Activated CD8-positive, alpha-beta memory T cell treated with anti-CD3 and anti-CD28 coated beads, Interleukin-2, amount 10 ng/mL, durations not matched to agents 7 days and 5 days (primary cell): ENCODE measurements around the gene OPCML. TPM values are rescaled to one million over a fixed set of nuclear protein-coding genes. Genes with fewer than 3 reads are reported as not detected.

Experiments used
- ATAC-seq: fragments of 150-1000 bp; cut with Tn5 transposase; one replicate; pipeline ENCODE4 v1.10.0; 2021; ENCODE audit warnings: moderate library complexity
- CTCF ChIA-PET: fragments of 350-600 bp; sonication (Branson Sonifier 250); formaldehyde crosslinking; loops from one replicate; lab custom pipeline; 2021; ENCODE audit warnings: antibody characterized with exemption; lab: Charles Lee
- DNase-seq: peaks from one replicate; pipeline ENCODE4 v3.0.0-alpha.2; 2020
- H3K27ac Mint-ChIP-seq: one replicate; pipeline ENCODE4 v1.8.0; 2021; ENCODE audit warnings: mild to moderate bottlenecking, mixed read lengths
- H3K27me3 Mint-ChIP-seq: one replicate; pipeline ENCODE4 v1.8.0; 2021; ENCODE audit warnings: mixed read lengths
- H3K36me3 Mint-ChIP-seq: one replicate; pipeline ENCODE4 v1.8.0; 2021; ENCODE audit warnings: mild to moderate bottlenecking, mixed read lengths
- H3K4me1 Mint-ChIP-seq: one replicate; pipeline ENCODE4 v1.8.0; 2021; ENCODE audit warnings: mixed read lengths
- H3K4me3 Mint-ChIP-seq: one replicate; pipeline ENCODE4 v1.8.0; 2021; ENCODE audit warnings: mild to moderate bottlenecking, moderate library complexity, mixed read lengths
- H3K9me3 Mint-ChIP-seq: one replicate; pipeline ENCODE4 v1.8.0; 2022; ENCODE audit warnings: low read depth, mixed read lengths
- total RNA-seq, 2 experiments: library from RNA; stranded (reverse); gene quantifications; one replicate each; pipeline ENCODE4 v1.2.3, GENCODE V29; 2021

The OPCML gene
- total RNA-seq, 2 experiments from 2014 or later = not detected

DNA sequence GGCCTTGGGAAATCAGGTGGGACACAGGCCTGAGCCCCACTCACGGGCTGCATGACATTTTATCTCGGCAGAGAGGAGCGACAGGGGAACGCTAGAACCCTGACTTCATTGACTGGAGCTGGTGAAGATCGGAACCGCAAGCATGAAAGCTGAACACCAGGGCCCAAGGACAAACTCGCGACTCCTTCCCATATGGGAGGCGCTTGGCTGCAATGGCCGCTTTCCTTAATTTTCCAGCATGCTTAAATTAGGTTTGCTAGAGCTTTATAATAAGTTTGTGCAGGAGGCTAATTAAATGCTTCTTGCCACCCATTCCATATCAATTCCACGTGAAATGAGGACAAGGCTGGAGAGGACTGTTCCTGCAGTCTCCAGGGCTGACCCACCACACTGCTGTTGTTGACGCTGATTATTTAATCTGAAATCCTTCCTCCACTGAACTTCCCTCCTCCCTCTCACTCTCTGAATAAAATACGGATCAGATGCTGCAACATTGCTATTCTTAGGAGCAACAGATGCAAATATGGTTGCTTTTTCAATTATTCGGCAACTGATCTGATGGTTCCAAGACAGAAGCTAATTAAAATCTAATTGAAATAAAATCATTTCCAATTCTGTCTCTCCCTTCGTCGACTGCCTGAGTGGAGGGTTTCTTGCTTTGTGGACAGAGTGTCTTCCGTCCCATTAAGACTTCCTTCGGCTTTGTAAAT lies 692.9 kb downstream of the OPCML start:
- no peak for ATAC-seq
- CTCF ChIA-PET = no interaction called here
- H3K9me3 Mint-ChIP-seq = no peaks in the 10 kb centered on the region

DNA sequence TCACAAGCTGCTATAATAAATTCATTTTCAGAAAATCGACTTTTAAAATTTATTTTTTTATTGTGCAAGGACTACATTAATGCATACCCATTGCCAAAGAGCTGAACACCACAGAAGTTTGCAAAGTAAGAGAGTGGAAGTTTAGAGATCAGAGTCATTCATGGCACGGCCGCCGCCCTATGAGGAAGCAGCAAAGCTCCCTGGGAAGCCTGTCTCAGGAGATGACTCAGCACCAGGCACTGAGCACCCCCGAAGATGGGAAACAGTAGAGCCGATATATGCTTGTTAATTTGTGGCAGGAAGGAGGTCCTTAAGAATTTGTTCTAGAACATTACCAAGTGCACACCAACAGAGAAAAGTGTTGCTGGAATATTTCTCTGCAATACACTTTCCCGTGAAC lies 693.7 kb downstream of the OPCML start:
- DNase-seq (no peak), ATAC-seq (no peak)
- Mint-ChIP-seq H3K36me3 (no peaks in the 10 kb centered on the region), H3K27me3 (no peaks in the 10 kb centered on the region), H3K4me1 (no peaks in the 10 kb centered on the region), H3K27ac (no peak overlapping the region), H3K9me3 (no peaks in the 10 kb centered on the region), H3K4me3 (no peak overlapping the region)
- CTCF ChIA-PET = no interaction called here

More for the DNA sequence above, 692.9 kb downstream of the OPCML start:
- DNase-seq = no peak
- H3K27me3 Mint-ChIP-seq = no peaks in the 10 kb centered on the region
- no peaks in the 10 kb centered on the region for H3K36me3 Mint-ChIP-seq
- no peaks in the 10 kb centered on the region for H3K4me1 Mint-ChIP-seq
- H3K4me3 Mint-ChIP-seq = no peak overlapping the region
- H3K27ac Mint-ChIP-seq = no peak overlapping the region

DNA sequence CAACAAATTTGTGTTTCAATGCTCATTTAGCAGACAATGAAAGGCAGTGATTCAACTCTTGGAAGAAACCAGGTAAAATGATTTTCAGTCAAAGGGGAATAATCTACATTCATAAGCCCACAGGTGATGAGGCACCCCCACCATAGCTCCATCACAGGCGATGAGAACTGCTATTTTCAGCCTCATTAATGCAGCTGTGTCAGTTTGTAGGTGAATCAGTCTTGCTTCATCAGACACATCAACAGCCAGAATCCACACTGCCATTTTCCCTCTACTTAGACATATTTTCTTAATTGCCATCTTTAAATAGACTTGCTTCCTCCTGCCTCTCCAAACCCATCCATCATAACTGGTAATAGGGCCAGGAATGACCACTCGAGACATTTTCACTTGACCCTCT lies 701.0 kb downstream of the OPCML start:
- CTCF ChIA-PET = no interaction called here
- Mint-ChIP-seq H3K36me3 (no peaks in the 10 kb centered on the region), H3K27me3 (no peaks in the 10 kb centered on the region), H3K9me3 (no peaks in the 10 kb centered on the region), H3K27ac (no peak overlapping the region), H3K4me1 (no peaks in the 10 kb centered on the region), H3K4me3 (no peak overlapping the region)
- ATAC-seq (no peak), DNase-seq (no peak)

DNA sequence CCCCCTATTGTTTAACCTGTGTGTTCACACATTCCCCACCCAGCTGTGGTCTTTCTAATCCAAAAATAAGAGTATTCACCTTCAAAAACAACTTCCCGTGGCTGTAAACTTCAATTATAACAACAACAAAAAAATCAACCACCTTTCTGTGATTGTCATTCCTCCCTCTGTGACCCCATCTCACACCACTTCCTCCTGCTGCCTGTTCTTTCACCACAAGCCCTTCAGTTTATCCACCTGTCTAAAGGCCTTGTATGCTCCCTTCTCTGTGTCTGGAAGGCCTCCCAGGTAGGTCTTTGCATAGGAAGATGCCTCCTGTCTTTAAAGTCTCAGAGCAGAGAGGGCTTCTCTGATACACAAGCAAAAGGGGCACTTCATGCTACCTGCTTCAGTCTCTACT lies 707.7 kb downstream of the OPCML start:
- no peaks in the 10 kb centered on the region for H3K27me3 Mint-ChIP-seq
- CTCF ChIA-PET = no interaction called here
- H3K9me3 Mint-ChIP-seq = no peaks in the 10 kb centered on the region
- ATAC-seq (no peak), DNase-seq (no peak)
- H3K4me1 Mint-ChIP-seq = no peaks in the 10 kb centered on the region
- H3K4me3 Mint-ChIP-seq = no peak overlapping the region
- no peaks in the 10 kb centered on the region for H3K36me3 Mint-ChIP-seq
- no peak overlapping the region for H3K27ac Mint-ChIP-seq

DNA sequence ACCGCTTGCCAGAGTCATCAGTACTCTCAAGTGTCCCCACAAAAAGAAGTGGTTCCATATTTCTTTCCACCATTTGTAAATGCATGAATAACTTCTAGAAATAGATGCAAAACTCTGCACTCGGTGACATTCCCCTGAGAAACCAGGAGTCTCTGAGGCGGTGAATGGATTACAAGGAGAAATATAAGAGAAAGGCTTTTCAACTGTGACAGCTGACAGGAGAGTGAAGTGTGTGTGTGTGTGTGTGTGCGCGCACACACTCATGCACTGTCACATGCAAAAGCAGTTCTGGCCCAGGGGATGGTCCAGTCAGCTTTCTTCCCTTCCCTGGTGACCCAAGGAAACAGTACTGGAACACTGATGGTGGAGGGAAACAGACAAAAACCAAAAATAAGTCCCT lies 710.0 kb downstream of the OPCML start:
- Mint-ChIP-seq H3K36me3 (no peaks in the 10 kb centered on the region), H3K4me3 (no peak overlapping the region), H3K9me3 (no peaks in the 10 kb centered on the region), H3K27me3 (no peaks in the 10 kb centered on the region), H3K4me1 (no peaks in the 10 kb centered on the region), H3K27ac (no peak overlapping the region)
- no peak for DNase-seq
- ATAC-seq = no peak
- CTCF ChIA-PET = no interaction called here

DNA sequence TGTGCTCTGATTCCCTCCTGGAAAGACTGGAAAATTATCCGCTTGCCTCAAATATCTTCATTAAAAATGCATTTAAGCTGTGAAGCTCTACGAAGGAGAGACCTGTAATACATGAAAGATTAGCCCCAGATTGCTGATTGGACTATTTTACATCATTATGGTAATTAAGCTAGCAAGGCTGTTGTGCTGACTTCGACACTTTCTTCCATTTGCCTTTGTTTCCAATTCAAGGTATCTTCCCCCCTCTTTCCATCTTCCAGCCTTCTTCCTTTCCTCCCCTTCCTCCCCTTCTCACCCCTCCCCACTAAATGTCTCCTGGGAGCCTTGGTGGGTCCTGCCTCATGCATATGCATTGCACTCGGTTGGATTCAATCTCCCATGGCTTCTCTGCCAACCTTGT lies 710.8 kb downstream of the OPCML start:
- no peak for ATAC-seq
- Mint-ChIP-seq H3K4me1 (no peaks in the 10 kb centered on the region), H3K4me3 (no peak overlapping the region), H3K36me3 (no peaks in the 10 kb centered on the region), H3K9me3 (no peaks in the 10 kb centered on the region), H3K27me3 (no peaks in the 10 kb centered on the region), H3K27ac (no peak overlapping the region)
- DNase-seq = no peak
- CTCF ChIA-PET = no interaction called here

DNA sequence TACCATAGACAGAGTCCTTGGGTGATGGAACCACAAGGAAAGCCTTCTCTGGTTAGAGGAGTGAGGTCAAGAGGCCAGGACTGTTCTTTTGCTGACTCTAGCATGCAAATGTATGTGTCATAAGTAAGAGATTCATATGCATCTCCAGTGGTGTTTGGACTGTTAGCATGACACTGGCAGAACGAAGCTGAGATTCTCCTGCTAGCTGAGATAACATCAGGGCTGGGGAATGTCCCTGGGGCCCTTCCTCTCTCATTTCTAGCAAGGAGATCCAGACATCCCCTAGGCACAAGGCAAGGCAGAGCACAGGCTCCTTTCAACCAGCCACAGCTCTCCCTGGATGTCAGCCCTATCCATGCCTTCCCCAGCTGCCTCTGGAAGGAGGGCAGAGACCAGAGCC lies 711.3 kb downstream of the OPCML start:
- H3K27ac Mint-ChIP-seq = no peak overlapping the region
- no peaks in the 10 kb centered on the region for H3K9me3 Mint-ChIP-seq
- H3K27me3 Mint-ChIP-seq = no peaks in the 10 kb centered on the region
- ATAC-seq = no peak
- H3K4me1 Mint-ChIP-seq = no peaks in the 10 kb centered on the region
- CTCF ChIA-PET = no interaction called here
- DNase-seq = no peak
- H3K4me3 Mint-ChIP-seq = no peak overlapping the region
- H3K36me3 Mint-ChIP-seq = no peaks in the 10 kb centered on the region

DNA sequence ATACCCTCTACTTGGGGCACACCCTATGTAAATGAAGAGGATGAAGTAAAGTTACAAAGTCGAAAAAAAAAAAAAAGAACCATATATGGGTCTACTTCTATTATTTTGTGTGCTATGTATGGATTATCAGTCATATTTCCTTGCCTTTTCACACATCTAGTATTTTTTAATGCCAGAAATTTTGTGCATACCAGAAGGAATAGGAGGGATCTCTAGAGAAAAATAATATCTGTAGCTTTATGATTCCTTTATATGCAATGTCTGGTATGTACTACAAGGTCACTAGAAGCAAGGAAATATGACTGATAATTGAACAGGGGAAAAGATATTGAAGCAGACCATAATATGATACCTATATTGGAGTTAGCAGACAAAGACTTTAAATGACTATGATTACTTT lies 713.4 kb downstream of the OPCML start:
- no peak for DNase-seq
- Mint-ChIP-seq H3K27me3 (no peaks in the 10 kb centered on the region), H3K27ac (no peak overlapping the region), H3K9me3 (no peaks in the 10 kb centered on the region), H3K4me3 (no peak overlapping the region), H3K4me1 (no peaks in the 10 kb centered on the region), H3K36me3 (no peaks in the 10 kb centered on the region)
- CTCF ChIA-PET = no interaction called here
- no peak for ATAC-seq

DNA sequence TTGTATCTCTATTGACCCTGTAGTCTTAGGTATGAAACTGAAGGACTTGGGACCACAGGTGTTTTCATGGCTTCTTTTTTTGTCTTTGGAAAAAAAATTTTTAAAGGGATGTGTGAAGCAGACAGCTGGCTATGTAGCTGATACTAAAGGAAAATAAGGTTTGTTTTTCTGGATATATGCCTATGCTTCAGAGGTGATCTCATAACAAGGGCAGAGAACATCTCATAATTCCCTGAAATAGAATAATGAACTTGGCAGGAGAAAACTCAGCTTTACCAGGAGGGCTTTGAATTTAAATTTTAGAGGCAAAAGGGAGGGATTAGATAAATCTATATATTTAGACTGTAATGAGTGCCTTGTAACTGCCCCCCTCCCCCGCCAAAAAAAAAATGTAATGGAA lies 714.9 kb downstream of the OPCML start:
- DNase-seq (no peak), ATAC-seq (no peak)
- no peaks in the 10 kb centered on the region for H3K36me3 Mint-ChIP-seq
- CTCF ChIA-PET = no interaction called here
- H3K27me3 Mint-ChIP-seq = no peaks in the 10 kb centered on the region
- no peak overlapping the region for H3K4me3 Mint-ChIP-seq
- H3K9me3 Mint-ChIP-seq = no peaks in the 10 kb centered on the region
- no peak overlapping the region for H3K27ac Mint-ChIP-seq
- no peaks in the 10 kb centered on the region for H3K4me1 Mint-ChIP-seq

DNA sequence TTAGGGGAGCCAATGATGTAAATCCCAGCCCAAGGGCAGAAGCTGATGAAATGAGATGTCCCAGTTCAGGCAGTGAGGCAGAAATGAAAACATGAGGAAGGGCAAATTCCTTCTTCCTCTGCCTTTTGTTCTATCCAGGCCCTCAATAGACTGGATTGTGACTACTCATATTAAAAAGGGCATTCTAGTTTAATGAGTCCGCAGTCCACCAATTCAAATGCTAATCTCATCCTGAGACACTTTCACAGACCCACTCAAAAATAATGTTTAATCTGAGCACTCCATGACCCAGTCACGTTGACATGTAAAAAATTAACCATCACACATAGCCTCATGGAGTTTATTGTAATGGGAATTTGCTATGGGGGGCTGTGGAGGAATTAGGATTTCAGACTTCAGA lies 717.9 kb downstream of the OPCML start:
- H3K4me3 Mint-ChIP-seq = no peak overlapping the region
- no peaks in the 10 kb centered on the region for H3K4me1 Mint-ChIP-seq
- CTCF ChIA-PET = no interaction called here
- no peaks in the 10 kb centered on the region for H3K9me3 Mint-ChIP-seq
- H3K36me3 Mint-ChIP-seq = no peaks in the 10 kb centered on the region
- no peak overlapping the region for H3K27ac Mint-ChIP-seq
- H3K27me3 Mint-ChIP-seq = no peaks in the 10 kb centered on the region
- ATAC-seq (no peak), DNase-seq (no peak)

DNA sequence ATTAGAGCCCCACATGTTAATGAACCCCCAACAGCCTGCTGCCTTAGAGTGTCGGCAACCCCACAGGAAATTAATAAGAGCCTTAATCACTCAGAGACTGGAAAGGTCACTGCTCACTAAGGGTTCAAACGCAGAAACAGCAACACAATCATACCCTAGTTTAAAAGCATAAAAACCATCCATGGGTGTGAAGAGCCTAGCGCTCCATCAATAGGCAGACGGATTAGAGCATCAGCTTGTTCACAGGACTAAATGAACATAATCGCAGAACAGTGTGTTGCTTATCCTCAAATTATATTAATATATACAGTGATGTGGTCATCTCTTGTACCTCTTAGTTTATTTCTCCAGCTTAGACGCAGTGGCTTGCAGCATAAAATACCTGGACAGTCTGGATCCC lies 720.7 kb downstream of the OPCML start:
- Mint-ChIP-seq H3K27ac (no peak overlapping the region), H3K27me3 (peaks cover 2% of the 10 kb centered on the region), H3K4me1 (no peaks in the 10 kb centered on the region), H3K4me3 (no peak overlapping the region), H3K9me3 (no peaks in the 10 kb centered on the region), H3K36me3 (no peaks in the 10 kb centered on the region)
- CTCF ChIA-PET = no interaction called here
- DNase-seq (no peak), ATAC-seq (no peak)

DNA sequence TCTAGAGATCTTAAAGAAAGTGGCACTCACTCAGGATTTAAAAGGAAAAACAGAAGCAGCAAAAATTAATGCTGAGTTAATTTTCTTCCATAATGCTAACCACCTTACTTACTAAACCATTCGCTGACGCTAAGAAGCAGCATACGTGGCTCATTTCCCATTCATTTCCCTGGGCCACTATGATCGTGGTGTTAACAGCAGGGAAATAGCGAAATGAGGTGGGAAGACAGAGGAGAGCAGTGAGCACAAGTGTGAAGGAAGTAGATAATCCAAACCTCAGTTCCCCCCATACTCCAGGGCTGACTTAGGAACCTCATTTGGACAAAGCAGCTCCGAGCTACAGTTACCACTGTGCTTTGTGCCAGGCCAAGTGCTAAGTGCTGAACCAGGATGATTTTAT lies 723.2 kb downstream of the OPCML start:
- no peaks in the 10 kb centered on the region for H3K4me1 Mint-ChIP-seq
- CTCF ChIA-PET = no interaction called here
- peaks cover 5% of the 10 kb centered on the region for H3K27me3 Mint-ChIP-seq

DNA sequence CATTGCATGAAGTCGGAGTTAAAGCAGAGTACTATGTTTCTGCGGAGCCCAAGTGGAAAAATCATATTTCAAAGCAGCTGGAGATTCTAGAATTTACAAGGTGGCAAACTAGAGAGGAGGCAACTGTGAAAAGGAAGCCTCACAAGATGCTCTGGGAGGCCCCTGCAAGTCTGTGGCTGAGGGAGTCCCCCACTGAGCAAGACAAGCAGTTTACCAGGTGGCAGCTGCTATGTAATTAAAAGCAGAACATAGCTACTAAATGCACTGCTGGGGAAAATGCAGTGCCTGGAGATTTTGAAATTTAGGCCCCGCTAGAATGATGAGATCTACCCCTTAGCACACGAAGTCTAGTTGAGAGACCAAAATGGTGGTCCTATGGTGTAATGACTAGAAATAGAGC lies 728.0 kb downstream of the OPCML start:
- Mint-ChIP-seq H3K36me3 (no peaks in the 10 kb centered on the region), H3K4me3 (no peak overlapping the region), H3K27ac (no peak overlapping the region), H3K9me3 (no peaks in the 10 kb centered on the region), H3K27me3 (peaks cover 5% of the 10 kb centered on the region), H3K4me1 (no peaks in the 10 kb centered on the region)
- ATAC-seq = no peak
- CTCF ChIA-PET = no interaction called here
- no peak for DNase-seq

More for the DNA sequence above, 723.2 kb downstream of the OPCML start:
- ATAC-seq (no peak), DNase-seq (no peak)
- H3K4me3 Mint-ChIP-seq = no peak overlapping the region
- no peaks in the 10 kb centered on the region for H3K9me3 Mint-ChIP-seq
- H3K36me3 Mint-ChIP-seq = no peaks in the 10 kb centered on the region
- H3K27ac Mint-ChIP-seq = no peak overlapping the region

DNA sequence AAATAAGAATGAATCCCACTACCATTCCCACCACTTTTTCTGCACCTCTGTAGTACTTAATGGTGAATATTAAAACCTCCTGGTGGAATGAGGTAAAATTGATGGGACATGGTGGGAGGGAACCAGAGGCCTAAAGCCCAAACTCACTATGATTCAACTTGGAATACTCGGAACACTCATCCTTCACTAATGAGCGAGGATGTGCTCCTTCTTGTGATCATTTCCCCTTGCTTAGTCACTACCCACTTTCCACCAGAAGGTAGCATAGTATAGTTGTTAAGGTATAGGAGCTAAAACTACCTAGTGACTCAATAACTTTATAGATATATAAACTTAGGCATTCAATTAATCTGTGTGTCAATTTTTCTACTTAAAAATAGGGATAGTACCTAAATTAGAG lies 728.9 kb downstream of the OPCML start:
- H3K27me3 Mint-ChIP-seq = peaks cover 7% of the 10 kb centered on the region
- CTCF ChIA-PET = no interaction called here
- H3K36me3 Mint-ChIP-seq = no peaks in the 10 kb centered on the region
- H3K9me3 Mint-ChIP-seq = no peaks in the 10 kb centered on the region
- H3K4me1 Mint-ChIP-seq = no peaks in the 10 kb centered on the region
- no peak overlapping the region for H3K4me3 Mint-ChIP-seq
- no peak for ATAC-seq
- DNase-seq = no peak
- no peak overlapping the region for H3K27ac Mint-ChIP-seq

DNA sequence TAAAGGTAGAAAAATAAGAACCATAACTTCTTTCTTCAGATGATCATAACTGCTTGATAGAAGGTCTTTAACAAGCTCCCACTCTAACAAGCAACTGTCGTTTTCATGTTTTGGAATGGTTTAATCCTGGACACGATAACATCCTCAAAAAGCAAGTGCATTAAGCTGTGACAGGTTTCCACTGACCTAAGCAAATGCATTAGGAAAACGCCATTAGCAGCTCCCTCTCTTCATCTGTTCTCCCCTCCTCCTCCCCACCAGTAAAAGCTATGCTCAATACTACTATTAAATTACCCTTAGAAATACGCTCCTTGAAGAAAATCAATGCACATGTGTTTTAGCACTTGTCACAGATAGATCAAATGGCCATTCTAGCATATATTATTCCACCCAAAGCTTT lies 729.4 kb downstream of the OPCML start:
- ATAC-seq = no peak
- H3K27ac Mint-ChIP-seq = no peak overlapping the region
- no peaks in the 10 kb centered on the region for H3K36me3 Mint-ChIP-seq
- H3K4me1 Mint-ChIP-seq = no peaks in the 10 kb centered on the region
- CTCF ChIA-PET = no interaction called here
- peaks cover 7% of the 10 kb centered on the region for H3K27me3 Mint-ChIP-seq
- H3K9me3 Mint-ChIP-seq = no peaks in the 10 kb centered on the region
- H3K4me3 Mint-ChIP-seq = no peak overlapping the region
- DNase-seq = no peak
